CD4-positive, alpha-beta T cell treated with Interleukin-6 for 4 hours (primary cell): Measurements from ENCODE around the gene CCND1.

Experiments
- DNase-seq: peaks from one replicate; pipeline ENCODE4 v3.0.0-alpha.2; 2020; ENCODE audit warnings: mixed read lengths

Gene CCND1

DNA sequence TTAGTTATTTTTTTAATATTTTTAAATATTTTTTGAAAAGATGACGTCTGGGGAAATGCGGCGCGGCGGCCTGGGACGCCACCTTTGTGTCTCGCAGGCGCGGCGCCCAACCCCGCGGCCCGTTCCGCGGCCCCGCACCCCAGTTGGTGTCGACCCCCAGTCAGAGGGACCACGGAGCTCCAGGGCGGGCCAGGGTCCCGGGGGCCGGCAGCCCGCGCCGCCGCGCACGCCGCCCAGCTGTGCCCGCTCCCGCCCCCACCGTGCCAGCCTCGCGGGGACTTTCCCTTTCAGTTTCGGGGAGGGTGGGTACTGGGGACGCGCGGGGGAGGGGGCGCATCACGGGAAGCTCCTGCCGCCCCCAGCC is 1.6 kb downstream of the CCND1 start:
- peak; percentile 62 for DNase-seq

DNA sequence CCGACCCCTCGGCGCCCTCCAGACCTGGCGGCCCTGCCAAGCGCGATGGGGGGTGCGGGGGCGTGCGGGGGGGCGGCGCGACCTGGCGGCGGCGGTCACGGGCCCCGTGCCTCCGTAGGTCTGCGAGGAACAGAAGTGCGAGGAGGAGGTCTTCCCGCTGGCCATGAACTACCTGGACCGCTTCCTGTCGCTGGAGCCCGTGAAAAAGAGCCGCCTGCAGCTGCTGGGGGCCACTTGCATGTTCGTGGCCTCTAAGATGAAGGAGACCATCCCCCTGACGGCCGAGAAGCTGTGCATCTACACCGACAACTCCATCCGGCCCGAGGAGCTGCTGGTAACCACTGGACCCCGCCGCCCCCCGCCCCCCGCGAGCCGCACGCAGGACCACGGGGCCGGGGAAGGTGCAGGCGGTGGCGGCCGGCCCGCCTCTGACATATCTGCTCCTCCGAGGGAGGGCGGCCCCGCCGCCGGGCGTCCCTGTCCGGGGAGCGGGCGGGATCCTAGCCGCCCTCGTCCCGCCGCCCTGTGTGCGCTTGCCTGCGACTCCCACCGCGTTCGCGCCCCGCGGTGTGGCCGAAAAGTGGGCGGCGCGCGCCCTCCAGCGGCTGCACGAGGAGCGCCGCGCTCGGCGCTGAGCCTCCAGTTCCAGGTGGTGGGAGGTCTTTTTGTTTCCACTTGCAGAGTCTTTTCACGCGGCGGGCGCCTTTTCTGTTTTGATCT is 2.1 kb downstream of the CCND1 start:
- peak; percentile 82 for DNase-seq

DNA sequence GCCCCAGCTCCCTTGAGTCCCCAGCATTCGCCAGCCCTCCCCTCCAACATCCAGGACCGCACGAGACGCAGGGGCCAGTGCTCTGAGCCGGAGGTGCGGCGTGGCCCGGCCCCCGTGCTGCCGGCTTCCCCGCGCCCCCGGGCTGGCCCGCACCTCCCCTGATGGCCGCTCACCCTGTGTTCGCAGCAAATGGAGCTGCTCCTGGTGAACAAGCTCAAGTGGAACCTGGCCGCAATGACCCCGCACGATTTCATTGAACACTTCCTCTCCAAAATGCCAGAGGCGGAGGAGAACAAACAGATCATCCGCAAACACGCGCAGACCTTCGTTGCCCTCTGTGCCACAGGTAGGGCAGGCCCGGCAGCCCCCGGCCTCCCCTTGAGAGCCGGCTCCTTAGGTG is 2.7 kb downstream of the CCND1 start:
- no peak for DNase-seq

DNA sequence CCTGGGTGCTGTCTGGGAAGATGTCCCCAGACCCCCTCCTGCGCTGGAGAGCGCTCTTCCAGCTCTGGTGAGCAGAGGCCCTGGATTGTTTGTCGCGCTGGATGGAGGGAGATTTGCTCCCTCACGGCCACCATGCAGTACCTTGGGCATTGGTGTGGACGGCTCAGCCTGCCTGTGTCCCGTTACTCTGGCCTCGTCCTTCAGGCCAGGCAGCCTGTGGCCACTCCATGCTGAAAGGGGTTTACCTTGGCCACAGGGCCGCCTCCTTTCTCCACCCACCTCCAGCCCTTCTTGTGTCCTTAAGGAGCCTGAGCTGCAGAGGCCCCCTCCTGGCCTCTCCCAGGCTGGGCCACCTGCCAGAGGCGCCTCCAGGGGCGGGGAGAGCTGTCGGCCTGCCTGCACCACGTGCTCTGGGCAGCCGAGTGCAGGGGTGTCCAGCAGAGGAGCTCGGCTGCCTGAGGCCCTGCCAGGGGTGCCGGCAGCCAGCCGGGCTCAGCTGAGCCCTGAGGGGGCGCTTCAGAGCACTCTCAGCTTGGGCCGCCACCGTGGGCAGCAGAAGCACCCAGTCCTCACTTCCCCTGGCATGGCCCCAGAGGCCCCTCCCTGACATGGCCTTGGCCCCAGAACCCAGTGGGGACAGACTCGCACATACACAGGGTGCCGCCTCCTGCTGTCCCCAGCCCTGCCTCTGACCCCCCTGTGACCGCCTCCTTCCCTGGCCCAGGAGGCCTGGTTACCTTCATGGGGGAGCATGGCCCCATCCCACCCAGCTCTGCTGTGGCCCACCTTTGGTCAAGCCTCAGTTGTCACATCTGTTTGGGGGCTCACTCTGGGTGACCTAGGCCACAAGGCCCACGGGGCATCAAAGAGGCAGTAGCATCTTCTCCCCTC is 3.4 kb downstream of the CCND1 start:
- DNase-seq, result no peak

- no peak for DNase-seq
Observed at GRCh38 chr11:69644962-69645675, 4.2 kb downstream of the CCND1 start.

GRCh38 chr11:69645801-69646492 is 5.0 kb downstream of the CCND1 start:
- DNase-seq, result no peak

- no peak for DNase-seq
Observed at GRCh38 chr11:69646493-69647389, 5.8 kb downstream of the CCND1 start.

GRCh38 chr11:69647390-69647748 is 6.4 kb downstream of the CCND1 start:
- DNase-seq, result no peak

- no peak for DNase-seq
Observed at GRCh38 chr11:69647761-69648497, 7.0 kb downstream of the CCND1 start.

- DNase-seq, result no peak
Observed at GRCh38 chr11:69648679-69649575, 8.0 kb downstream of the CCND1 start.

- DNase-seq, result no peak
Observed at GRCh38 chr11:69649576-69649900, 8.6 kb downstream of the CCND1 start.

GRCh38 chr11:69650081-69650831 is 9.3 kb downstream of the CCND1 start:
- DNase-seq, result no peak

- DNase-seq, result no peak
Observed at GRCh38 chr11:69650832-69651344, 9.9 kb downstream of the CCND1 start.

DNA sequence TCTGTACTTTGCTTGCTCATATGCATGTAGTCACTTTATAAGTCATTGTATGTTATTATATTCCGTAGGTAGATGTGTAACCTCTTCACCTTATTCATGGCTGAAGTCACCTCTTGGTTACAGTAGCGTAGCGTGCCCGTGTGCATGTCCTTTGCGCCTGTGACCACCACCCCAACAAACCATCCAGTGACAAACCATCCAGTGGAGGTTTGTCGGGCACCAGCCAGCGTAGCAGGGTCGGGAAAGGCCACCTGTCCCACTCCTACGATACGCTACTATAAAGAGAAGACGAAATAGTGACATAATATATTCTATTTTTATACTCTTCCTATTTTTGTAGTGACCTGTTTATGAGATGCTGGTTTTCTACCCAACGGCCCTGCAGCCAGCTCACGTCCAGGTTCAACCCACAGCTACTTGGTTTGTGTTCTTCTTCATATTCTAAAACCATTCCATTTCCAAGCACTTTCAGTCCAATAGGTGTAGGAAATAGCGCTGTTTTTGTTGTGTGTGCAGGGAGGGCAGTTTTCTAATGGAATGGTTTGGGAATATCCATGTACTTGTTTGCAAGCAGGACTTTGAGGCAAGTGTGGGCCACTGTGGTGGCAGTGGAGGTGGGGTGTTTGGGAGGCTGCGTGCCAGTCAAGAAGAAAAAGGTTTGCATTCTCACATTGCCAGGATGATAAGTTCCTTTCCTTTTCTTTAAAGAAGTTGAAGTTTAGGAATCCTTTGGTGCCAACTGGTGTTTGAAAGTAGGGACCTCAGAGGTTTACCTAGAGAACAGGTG is 11.1 kb downstream of the CCND1 start:
- no peak for DNase-seq

DNA sequence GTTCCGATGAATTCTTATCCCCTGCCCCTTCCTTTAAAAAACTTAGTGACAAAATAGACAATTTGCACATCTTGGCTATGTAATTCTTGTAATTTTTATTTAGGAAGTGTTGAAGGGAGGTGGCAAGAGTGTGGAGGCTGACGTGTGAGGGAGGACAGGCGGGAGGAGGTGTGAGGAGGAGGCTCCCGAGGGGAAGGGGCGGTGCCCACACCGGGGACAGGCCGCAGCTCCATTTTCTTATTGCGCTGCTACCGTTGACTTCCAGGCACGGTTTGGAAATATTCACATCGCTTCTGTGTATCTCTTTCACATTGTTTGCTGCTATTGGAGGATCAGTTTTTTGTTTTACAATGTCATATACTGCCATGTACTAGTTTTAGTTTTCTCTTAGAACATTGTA is 12.0 kb downstream of the CCND1 start:
- no peak for DNase-seq

DNA sequence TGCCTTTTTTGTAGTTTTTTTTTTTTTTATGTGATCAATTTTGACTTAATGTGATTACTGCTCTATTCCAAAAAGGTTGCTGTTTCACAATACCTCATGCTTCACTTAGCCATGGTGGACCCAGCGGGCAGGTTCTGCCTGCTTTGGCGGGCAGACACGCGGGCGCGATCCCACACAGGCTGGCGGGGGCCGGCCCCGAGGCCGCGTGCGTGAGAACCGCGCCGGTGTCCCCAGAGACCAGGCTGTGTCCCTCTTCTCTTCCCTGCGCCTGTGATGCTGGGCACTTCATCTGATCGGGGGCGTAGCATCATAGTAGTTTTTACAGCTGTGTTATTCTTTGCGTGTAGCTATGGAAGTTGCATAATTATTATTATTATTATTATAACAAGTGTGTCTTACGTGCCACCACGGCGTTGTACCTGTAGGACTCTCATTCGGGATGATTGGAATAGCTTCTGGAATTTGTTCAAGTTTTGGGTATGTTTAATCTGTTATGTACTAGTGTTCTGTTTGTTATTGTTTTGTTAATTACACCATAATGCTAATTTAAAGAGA is 12.5 kb downstream of the CCND1 start:
- no peak for DNase-seq

- no peak for DNase-seq
Observed at GRCh38 chr11:69654001-69654659, 13.2 kb downstream of the CCND1 start.
